ENCODE data around the gene NFIB. TPM values are rescaled to one million over a fixed set of nuclear protein-coding genes. Genes with fewer than 3 reads are reported as not detected.

Gene NFIB
- polyA plus RNA-seq, 3 donors: not detected

DNA sequence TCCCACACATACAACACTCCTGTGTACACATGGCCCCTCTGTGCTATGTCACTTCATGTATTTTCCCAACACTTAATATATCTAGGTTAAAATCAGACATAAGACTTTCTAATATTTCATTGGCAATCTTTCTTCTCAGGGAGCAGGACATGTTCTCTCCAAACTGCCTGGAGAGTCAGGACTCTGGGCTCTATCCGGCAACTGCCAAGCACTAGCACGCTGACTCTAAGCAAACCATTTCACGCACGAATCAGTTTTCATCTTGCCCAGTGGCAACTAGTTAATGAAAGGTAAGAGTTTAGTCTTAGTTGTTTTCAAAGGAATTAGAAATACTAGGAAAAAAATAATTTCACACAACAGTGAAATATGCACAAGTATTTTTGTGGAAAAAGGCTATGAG lies 124.8 kb downstream of the NFIB start:
- H3K4me1 Mint-ChIP-seq: no peaks in the 10 kb centered on the region
- no peak for TF ChIP-seq CTCF (IDR thresholded peaks at IDR 0.05)
- Histone ChIP-seq H3K4me3 (replicated peaks in 1 of 3; ENCODE audit: low read depth in 2 of 3, low read length in 3 of 3) (no peak overlapping the region), H3K27ac (ENCODE audit: low read depth in 1 of 2, low read length in 2 of 2) (no peak overlapping the region), H2AFZ (ENCODE audit: insufficient read depth, low read depth, low read length, poor library complexity, severe bottlenecking) (no peak overlapping the region), H3K79me2 (ENCODE audit: insufficient read depth, low read length) (no peaks in the 10 kb centered on the region), H3K4me1 (ENCODE audit: control insufficient read depth in 1 of 2, insufficient read depth in 2 of 2, low read length in 2 of 2) (no peaks in the 10 kb centered on the region), H3K4me2 (replicated peaks; ENCODE audit: extremely low read depth, low read length, poor library complexity, severe bottlenecking) (no peak overlapping the region), H3K27me3 (ENCODE audit: control insufficient read depth in 2 of 2, insufficient read depth in 2 of 2, low read length in 2 of 2) (no peaks in the 10 kb centered on the region), H3K9ac (ENCODE audit: insufficient read depth, low read length, poor library complexity, severe bottlenecking) (no peak overlapping the region), H4K20me1 (ENCODE audit: insufficient read depth, low read length) (no peaks in the 10 kb centered on the region), H3K9me3 (replicated peaks in 1 of 2; ENCODE audit: control insufficient read depth in 1 of 2, insufficient read depth in 1 of 2, low read length in 2 of 2) (no peaks in the 10 kb centered on the region), H3K36me3 (replicated peaks in 1 of 2; ENCODE audit: control insufficient read depth in 1 of 2, insufficient read depth in 2 of 2, low read length in 2 of 2) (no peaks in the 10 kb centered on the region)
- no peaks in the 10 kb centered on the region for H3K9me3 Mint-ChIP-seq
- DNase-seq: no peak
- no peak overlapping the region for H3K4me3 Mint-ChIP-seq
- intact Hi-C loops (cut with micrococcal nuclease): no loop called here
- no peaks in the 10 kb centered on the region for H3K36me3 Mint-ChIP-seq
- WGBS (ENCODE audit: insufficient coverage): no CpG with 5 or more reads among the region's 4 CpGs
- H3K27me3 Mint-ChIP-seq (ENCODE audit: low read depth in 3 of 3): no peaks in the 10 kb centered on the region
- H3K27ac Mint-ChIP-seq: no peak overlapping the region

- Histone ChIP-seq H3K4me1 (ENCODE audit: control insufficient read depth in 1 of 2, insufficient read depth in 2 of 2, low read length in 2 of 2) (no peaks in the 10 kb centered on the region), H3K36me3 (replicated peaks in 1 of 2; ENCODE audit: control insufficient read depth in 1 of 2, insufficient read depth in 2 of 2, low read length in 2 of 2) (no peaks in the 10 kb centered on the region), H3K79me2 (ENCODE audit: insufficient read depth, low read length) (no peaks in the 10 kb centered on the region), H3K27ac (ENCODE audit: low read depth in 1 of 2, low read length in 2 of 2) (no peak overlapping the region), H3K9ac (ENCODE audit: insufficient read depth, low read length, poor library complexity, severe bottlenecking) (no peak overlapping the region), H4K20me1 (ENCODE audit: insufficient read depth, low read length) (no peaks in the 10 kb centered on the region), H3K27me3 (ENCODE audit: control insufficient read depth in 2 of 2, insufficient read depth in 2 of 2, low read length in 2 of 2) (no peaks in the 10 kb centered on the region), H3K9me3 (replicated peaks in 1 of 2; ENCODE audit: control insufficient read depth in 1 of 2, insufficient read depth in 1 of 2, low read length in 2 of 2) (no peaks in the 10 kb centered on the region), H2AFZ (ENCODE audit: insufficient read depth, low read depth, low read length, poor library complexity, severe bottlenecking) (no peak overlapping the region), H3K4me3 (replicated peaks in 1 of 3; ENCODE audit: low read depth in 2 of 3, low read length in 3 of 3) (no peak overlapping the region), H3K4me2 (replicated peaks; ENCODE audit: extremely low read depth, low read length, poor library complexity, severe bottlenecking) (no peak overlapping the region)
- no peaks in the 10 kb centered on the region for H3K4me1 Mint-ChIP-seq
- intact Hi-C loops (cut with micrococcal nuclease): no loop called here
- H3K27me3 Mint-ChIP-seq (ENCODE audit: low read depth in 3 of 3): peaks cover 0 to under 1% (median 0%) of the 10 kb centered on the region in 3 donors
- WGBS (ENCODE audit: insufficient coverage): no CpG with 5 or more reads among the region's 3 CpGs
- H3K4me3 Mint-ChIP-seq: no peak overlapping the region
- H3K27ac Mint-ChIP-seq: no peak overlapping the region
- no peaks in the 10 kb centered on the region for H3K9me3 Mint-ChIP-seq
- no peak for DNase-seq
- no peak for TF ChIP-seq CTCF (IDR thresholded peaks at IDR 0.05)
- no peaks in the 10 kb centered on the region for H3K36me3 Mint-ChIP-seq
Measured at GRCh38 chr9:14188538-14188937, 125.4 kb downstream of the NFIB start.

All from CD14-positive monocyte (primary cell).